ENCODE results near the gene B3GNT3. TPM values are rescaled to one million over a fixed set of nuclear protein-coding genes. Genes with fewer than 3 reads are reported as not detected.

The B3GNT3 gene
- total RNA-seq, 1 donor from 2014 or later, result not detected

GRCh38 chr19:17811103-17811502 lies 16.2 kb downstream of the B3GNT3 start:
- H3K4me3 Mint-ChIP-seq (ENCODE audit: unreplicated experiment), result no peak overlapping the region
- H3K36me3 Mint-ChIP-seq (ENCODE audit: unreplicated experiment), result no peaks in the 10 kb centered on the region
- H3K27ac Mint-ChIP-seq (ENCODE audit: unreplicated experiment), result no peak overlapping the region
- no peak for TF ChIP-seq CTCF (IDR thresholded peaks at IDR 0.05)
- no peak for DNase-seq (ENCODE audit: extremely low spot score, unreplicated experiment)
- peaks cover 16% of the 10 kb centered on the region for H3K27me3 Mint-ChIP-seq (ENCODE audit: unreplicated experiment)
- H3K4me1 Mint-ChIP-seq (ENCODE audit: unreplicated experiment), result no peaks in the 10 kb centered on the region
- no peaks in the 10 kb centered on the region for H3K9me3 Mint-ChIP-seq (ENCODE audit: unreplicated experiment)

- no peak for TF ChIP-seq CTCF (IDR thresholded peaks at IDR 0.05)
- Mint-ChIP-seq H3K4me1 (ENCODE audit: unreplicated experiment) (no peaks in the 10 kb centered on the region), H3K4me3 (ENCODE audit: unreplicated experiment) (no peak overlapping the region), H3K9me3 (ENCODE audit: unreplicated experiment) (no peaks in the 10 kb centered on the region), H3K27ac (ENCODE audit: unreplicated experiment) (no peak overlapping the region), H3K27me3 (ENCODE audit: unreplicated experiment) (peaks cover 16% of the 10 kb centered on the region), H3K36me3 (ENCODE audit: unreplicated experiment) (no peaks in the 10 kb centered on the region)
- DNase-seq (ENCODE audit: extremely low spot score, unreplicated experiment), result no peak
Measured at GRCh38 chr19:17811681-17812080, 16.7 kb downstream of the B3GNT3 start.

GRCh38 chr19:17812099-17812498 lies 17.2 kb downstream of the B3GNT3 start:
- DNase-seq (ENCODE audit: extremely low spot score, unreplicated experiment), result no peak
- peaks cover 16% of the 10 kb centered on the region for H3K27me3 Mint-ChIP-seq (ENCODE audit: unreplicated experiment)
- no peak overlapping the region for H3K4me3 Mint-ChIP-seq (ENCODE audit: unreplicated experiment)
- no peak overlapping the region for H3K27ac Mint-ChIP-seq (ENCODE audit: unreplicated experiment)
- no peaks in the 10 kb centered on the region for H3K36me3 Mint-ChIP-seq (ENCODE audit: unreplicated experiment)
- H3K9me3 Mint-ChIP-seq (ENCODE audit: unreplicated experiment), result no peaks in the 10 kb centered on the region
- TF ChIP-seq CTCF (IDR thresholded peaks at IDR 0.05), result no peak
- H3K4me1 Mint-ChIP-seq (ENCODE audit: unreplicated experiment), result no peaks in the 10 kb centered on the region

- Mint-ChIP-seq H3K4me3 (ENCODE audit: unreplicated experiment) (no peak overlapping the region), H3K27me3 (ENCODE audit: unreplicated experiment) (peaks cover 5% of the 10 kb centered on the region), H3K4me1 (ENCODE audit: unreplicated experiment) (no peaks in the 10 kb centered on the region), H3K9me3 (ENCODE audit: unreplicated experiment) (no peaks in the 10 kb centered on the region), H3K36me3 (ENCODE audit: unreplicated experiment) (no peaks in the 10 kb centered on the region), H3K27ac (ENCODE audit: unreplicated experiment) (no peak overlapping the region)
- TF ChIP-seq CTCF (IDR thresholded peaks at IDR 0.05), result no peak
- DNase-seq (ENCODE audit: extremely low spot score, unreplicated experiment), result no peak
Measured at GRCh38 chr19:17817668-17818363, 22.9 kb downstream of the B3GNT3 start.

GRCh38 chr19:17821190-17821589 lies 26.3 kb downstream of the B3GNT3 start, which contains the start of gene INSL3:
INSL3 (minus strand) TSS chr19:17821519; CDS start chr19:17821506, 13 bp downstream.
- H3K36me3 Mint-ChIP-seq (ENCODE audit: unreplicated experiment), result no peaks in the 10 kb centered on the region
- no peak for TF ChIP-seq CTCF (IDR thresholded peaks at IDR 0.05)

More at GRCh38 chr19:17821190-17821589, 26.3 kb downstream of the B3GNT3 start, which contains the start of gene INSL3:
- Mint-ChIP-seq H3K9me3 (ENCODE audit: unreplicated experiment) (no peaks in the 10 kb centered on the region), H3K4me3 (ENCODE audit: unreplicated experiment) (no peak within 1 kb of the TSS), H3K27ac (ENCODE audit: unreplicated experiment) (no peak within 1 kb of the TSS), H3K27me3 (ENCODE audit: unreplicated experiment) (peaks cover 9% of the 10 kb centered on the region), H3K4me1 (ENCODE audit: unreplicated experiment) (no peaks in the 10 kb centered on the region)
- DNase-seq (ENCODE audit: extremely low spot score, unreplicated experiment), result no peak

All from osteocyte (in vitro differentiated cells).